Stimulated activated CD4-positive, alpha-beta T cell treated with anti-CD3 and anti-CD28 coated beads, Interleukin-1b, Interleukin-23, amount 100 ng/mL, for 4 hours (primary cell): Measurements from ENCODE around the gene RPL28.

Experiments used
- DNase-seq, 2 donors: peaks; one replicate each; pipeline ENCODE4 v3.0.0-alpha.2; 2020; ENCODE audit warnings: low read depth in 2 of 2

RPL28 gene

DNA sequence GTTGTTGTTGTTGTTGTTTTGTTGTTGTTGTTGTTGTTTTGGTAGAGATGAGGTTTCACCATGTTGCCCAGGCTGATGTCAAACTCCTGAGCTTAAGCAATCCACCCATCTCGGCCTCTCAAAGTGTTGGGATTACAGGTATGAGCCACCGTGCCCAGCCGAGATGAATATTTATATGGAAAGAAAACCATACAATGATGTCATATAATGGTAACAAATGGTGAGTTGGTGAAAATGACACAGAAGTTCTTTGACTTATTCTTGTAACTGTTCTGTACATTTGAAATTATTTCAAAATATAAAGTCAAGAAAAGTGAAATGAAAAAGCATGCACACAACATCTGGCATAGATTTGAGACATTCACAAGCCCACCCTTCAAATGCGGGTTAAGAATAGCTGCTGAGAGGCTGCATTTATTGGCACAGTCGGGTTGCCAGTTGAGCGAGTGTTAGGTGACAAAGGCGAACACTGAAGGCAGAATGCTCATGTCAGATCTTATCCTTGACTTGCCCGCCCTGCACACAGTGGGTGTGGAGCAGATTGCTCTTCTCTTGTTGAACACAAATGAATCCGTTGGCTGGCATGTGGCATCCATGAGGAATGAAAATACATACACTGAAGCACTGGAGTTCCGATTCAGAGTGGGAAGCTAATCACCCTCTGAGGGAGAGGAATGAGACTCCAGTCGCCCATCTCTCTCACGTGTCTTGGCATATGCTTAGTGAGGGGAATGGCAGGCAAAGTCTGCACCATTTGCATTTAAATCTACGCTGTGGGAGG is 37.7 kb downstream of the RPL28 start:
- DNase-seq: no peak

GRCh38 chr19:55424518-55424917 is 38.8 kb downstream of the RPL28 start:
- no peak for DNase-seq

GRCh38 chr19:55426042-55426441 is 40.3 kb downstream of the RPL28 start:
- no peak for DNase-seq

GRCh38 chr19:55431183-55431582 is 45.5 kb downstream of the RPL28 start:
- no peak for DNase-seq

GRCh38 chr19:55432241-55432959 is 46.7 kb downstream of the RPL28 start:
- no peak for DNase-seq

DNA sequence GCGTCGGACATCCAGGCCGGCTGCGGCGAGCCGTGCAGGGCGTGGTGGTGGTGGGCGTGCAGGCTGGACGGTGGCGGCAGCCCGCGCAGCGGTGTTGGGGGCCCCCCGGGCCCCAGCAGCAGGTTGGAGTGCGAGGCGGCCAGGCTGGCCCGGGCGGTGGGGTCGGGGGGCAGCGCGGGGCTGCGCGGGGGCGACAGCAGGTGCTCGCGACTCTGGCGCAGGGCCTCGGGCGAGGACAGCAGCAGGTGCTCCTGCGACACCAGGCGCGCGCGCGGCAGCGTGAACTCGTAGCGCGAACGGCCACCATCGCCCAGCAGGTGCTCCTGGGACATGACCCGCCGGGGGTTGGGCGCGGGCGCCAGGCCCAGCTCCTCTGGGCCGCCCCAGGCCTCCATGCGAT is 47.6 kb downstream of the RPL28 start:
- no peak for DNase-seq

DNA sequence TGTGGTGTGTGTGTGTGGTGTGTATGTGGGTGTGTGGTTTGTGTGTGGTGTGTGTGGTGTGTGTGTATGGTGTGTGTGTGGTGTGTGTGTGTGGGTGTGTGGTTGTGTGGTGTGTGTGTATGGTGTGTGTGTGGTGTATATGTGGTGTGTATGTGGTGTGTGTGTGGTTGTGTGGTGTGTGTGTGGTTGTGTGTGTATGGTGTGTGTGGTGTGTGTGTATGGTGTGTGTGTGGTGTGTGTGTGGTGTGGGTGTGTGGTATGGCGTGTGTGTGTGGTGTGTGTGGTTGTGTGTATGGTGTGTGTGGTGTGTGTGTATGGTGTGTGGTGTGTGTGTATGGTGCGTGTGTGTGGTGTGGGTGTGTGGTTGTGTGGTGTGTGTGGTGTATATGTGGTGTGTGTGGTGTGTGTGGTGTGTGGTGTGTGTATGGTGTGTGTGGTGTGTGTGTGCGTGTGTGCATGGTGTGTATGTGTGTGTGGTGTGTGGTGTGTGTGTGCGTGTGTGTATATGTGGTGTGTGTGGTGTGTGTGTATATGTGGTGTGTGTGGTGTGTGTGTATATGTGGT is 48.7 kb downstream of the RPL28 start:
- no peak for DNase-seq

GRCh38 chr19:55435020-55435419 is 49.3 kb downstream of the RPL28 start:
- DNase-seq: no peak

- DNase-seq: no peak
Observed at GRCh38 chr19:55436847-55437246, 51.1 kb downstream of the RPL28 start.

DNA sequence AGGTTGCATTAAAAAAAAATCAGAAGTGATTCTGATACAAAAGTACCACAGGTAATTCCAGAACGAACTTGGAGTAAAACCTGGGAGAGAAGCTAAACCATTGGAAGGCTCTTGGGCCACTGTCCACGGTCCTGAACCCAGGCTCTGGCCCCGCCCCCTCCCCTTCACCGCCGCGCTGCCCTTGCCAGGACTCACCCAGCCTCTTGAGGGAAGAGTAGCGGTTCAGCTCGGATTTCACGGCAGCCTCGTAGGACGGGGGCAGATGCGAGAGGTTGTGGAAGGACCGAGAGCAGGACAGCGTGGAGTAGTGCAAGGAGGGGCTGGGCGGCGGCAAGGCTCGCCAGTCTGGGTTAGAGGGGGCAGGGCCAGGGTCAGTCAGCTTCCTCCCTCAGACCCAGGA is 51.7 kb downstream of the RPL28 start:
- DNase-seq: no peak

DNA sequence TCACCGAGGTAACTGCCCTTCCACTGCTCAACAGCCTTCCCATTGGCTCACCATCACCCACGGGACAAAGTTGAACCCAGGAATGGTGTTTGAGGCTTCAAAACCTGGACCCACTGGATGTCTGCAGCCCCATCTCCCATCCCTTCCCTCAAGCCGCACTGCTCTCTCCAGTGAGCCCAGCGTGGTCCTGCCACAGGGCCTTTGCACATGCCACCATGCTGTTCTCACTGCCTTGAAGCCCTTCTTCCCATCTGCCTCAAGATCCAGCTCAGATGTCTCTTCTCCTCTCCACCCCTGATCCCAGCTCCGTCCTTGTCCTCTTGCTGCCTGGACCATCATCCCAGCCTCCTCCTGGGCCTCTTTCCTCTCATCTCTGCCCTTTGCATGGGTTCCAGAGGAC is 53.3 kb downstream of the RPL28 start:
- no peak for DNase-seq

GRCh38 chr19:55440411-55441105 is 54.8 kb downstream of the RPL28 start:
- no peak for DNase-seq

- DNase-seq: no peak
Observed at GRCh38 chr19:55441319-55441691, 55.6 kb downstream of the RPL28 start.

- no peak for DNase-seq
Observed at GRCh38 chr19:55441692-55442321, 56.1 kb downstream of the RPL28 start.

GRCh38 chr19:55442372-55442961 is 56.7 kb downstream of the RPL28 start:
- DNase-seq: no peak

GRCh38 chr19:55443045-55443823 is 57.5 kb downstream of the RPL28 start, which contains the start of gene SHISA7:
TSS of gene SHISA7 (minus strand) at chr19:55443300. CDS start at chr19:55442863, 437 bp downstream.
- DNase-seq: no peak

GRCh38 chr19:55443824-55444480 is 58.2 kb downstream of the RPL28 start:
- no peak for DNase-seq

DNA sequence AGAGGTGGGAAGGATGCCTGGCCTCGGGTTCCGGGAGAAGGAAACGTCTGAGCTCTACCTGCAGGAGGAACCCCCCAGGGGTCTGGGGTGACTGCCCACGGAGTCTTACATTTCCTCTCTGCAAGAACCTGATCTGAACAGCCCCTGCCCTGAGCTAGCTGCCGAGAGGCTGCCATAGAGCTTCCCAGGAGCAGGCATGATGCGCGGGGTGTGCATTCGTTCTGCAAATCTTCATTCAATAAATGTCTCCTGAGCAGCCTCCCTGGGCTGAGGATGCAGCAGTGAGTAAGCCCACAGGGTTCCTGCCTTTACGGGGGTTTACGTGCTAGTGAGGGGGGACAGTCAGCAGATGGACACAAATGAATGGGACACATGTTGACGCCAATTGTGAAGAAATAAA is 58.9 kb downstream of the RPL28 start:
- DNase-seq: no peak

DNA sequence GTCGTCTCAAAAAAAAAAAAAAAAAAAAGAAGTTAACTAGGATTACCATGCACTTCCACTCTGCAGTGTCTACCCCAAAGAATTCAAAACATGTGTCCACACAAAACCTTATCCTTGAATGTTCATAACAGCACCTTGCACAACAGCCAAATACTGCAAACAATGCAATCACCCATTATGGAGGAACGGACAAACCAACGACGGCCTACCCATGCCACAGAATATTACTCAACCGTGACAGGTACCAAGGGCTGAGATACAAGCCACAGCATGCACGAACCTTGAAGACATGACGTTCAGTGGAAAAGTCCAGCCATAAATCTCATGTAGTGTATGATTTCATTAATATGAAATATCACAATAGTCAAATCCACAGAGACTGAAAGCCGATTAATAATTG is 60.3 kb downstream of the RPL28 start:
- DNase-seq: no peak
